H1 (cell line): Measurements from ENCODE around the gene BHMT. TPM values are rescaled to one million over a fixed set of nuclear protein-coding genes. Genes with fewer than 3 reads are reported as not detected.

Experiments
- CTCF ChIA-PET: fragments of 300-600 bp; sonication (Branson Sonifier 250); formaldehyde crosslinking; loops from one replicate; lab custom pipeline; 2021; ENCODE audit not compliant: partially characterized antibody; lab: Charles Lee
- POLR2A ChIA-PET: fragments of 300-600 bp; sonication (Branson Sonifier 250); formaldehyde crosslinking; loops from one replicate; lab custom pipeline; 2021; ENCODE audit warnings: inconsistent platforms; ENCODE audit not compliant: partially characterized antibody; lab: Charles Lee
- DNase-seq, 2 experiments: peaks; one replicate each; pipeline versions ENCODE4 v3.0.0 to v3.0.0-alpha.2; 2010 to 2022; ENCODE audit warnings: low spot score in 2 of 2, low read depth in 1 of 2, mixed read lengths in 1 of 2
- FAIRE-seq: peaks from 2 replicates; lab custom pipeline; 2011; peaks lifted over from hg19 to GRCh38; lab: Jason Lieb, UNC
- H2AFZ ChIP-seq: 2 replicates; pipeline ENCODE4 v1.8.1; 2012; ENCODE audit warnings: low read length, inconsistent platforms
- H2AK5ac ChIP-seq: 2 replicates; pipeline ENCODE4 v1.6.1; 2013; ENCODE audit warnings: low read depth, low read length
- H2BK120ac ChIP-seq: replicated peaks from 2 replicates; pipeline ENCODE3; 2013; ENCODE audit warnings: low read depth, low read length, inconsistent platforms
- H2BK12ac ChIP-seq: 2 replicates; pipeline ENCODE4 v1.6.1; 2013; ENCODE audit warnings: low read depth, low read length
- H2BK15ac ChIP-seq: 2 replicates; pipeline ENCODE4 v1.6.1; 2013; ENCODE audit warnings: low read length
- H2BK20ac ChIP-seq: 2 replicates; pipeline ENCODE4 v1.6.1; 2013; ENCODE audit warnings: low read length
- H2BK5ac ChIP-seq: 2 replicates; pipeline ENCODE4 v1.6.1; 2013; ENCODE audit warnings: low read depth, low read length
- H3K14ac ChIP-seq: 2 replicates; pipeline ENCODE4 v1.6.1; 2013; ENCODE audit warnings: inconsistent platforms; ENCODE audit not compliant: insufficient read length
- H3K18ac ChIP-seq: 2 replicates; pipeline ENCODE4 v1.6.1; 2013; ENCODE audit warnings: low read length; ENCODE audit errors: extremely low read depth
- H3K23ac ChIP-seq: 2 replicates; pipeline ENCODE4 v1.6.1; 2013; ENCODE audit warnings: inconsistent platforms; ENCODE audit not compliant: insufficient read length
- H3K23me2 ChIP-seq: 2 replicates; pipeline ENCODE4 v1.6.1; 2013; ENCODE audit warnings: low read depth, low read length
- H3K27ac ChIP-seq: 2 replicates; pipeline ENCODE4 v1.6.1; 2011; ENCODE audit warnings: low read depth, low read length, inconsistent platforms
- H3K27me3 ChIP-seq, 4 experiments: replicated peaks in 1 of 4; 1 replicate in 1 of 4; 2 replicates in 3 of 4; pipeline versions ENCODE4 v1.6.1 to v1.8.1; 2011 to 2013; ENCODE audit warnings: low read length in 3 of 4, mild to moderate bottlenecking in 3 of 4, inconsistent platforms in 2 of 4, mixed read lengths in 2 of 4, moderate library complexity in 1 of 4; ENCODE audit not compliant: control insufficient read depth in 3 of 4, insufficient read depth in 3 of 4; ENCODE audit errors: extremely low read depth in 1 of 4
- H3K36me3 ChIP-seq, 4 experiments: 2 replicates each; pipeline versions ENCODE4 v1.6.1 to v1.8.1; 2011 to 2013; ENCODE audit warnings: mild to moderate bottlenecking in 4 of 4, low read length in 3 of 4, moderate library complexity in 2 of 4, control low read depth in 1 of 4, inconsistent platforms in 1 of 4; ENCODE audit not compliant: insufficient read depth in 4 of 4, control insufficient read depth in 2 of 4
- H3K4ac ChIP-seq: replicated peaks from 2 replicates; pipeline ENCODE3; 2013; ENCODE audit warnings: low read length, low read depth, mixed read lengths, inconsistent platforms; ENCODE audit not compliant: insufficient read length
- H3K4me1 ChIP-seq, 4 experiments: replicated peaks in 1 of 4; 1 replicate in 1 of 4; 2 replicates in 3 of 4; pipeline versions ENCODE4 v1.6.1 to v1.8.1; 2011 to 2013; ENCODE audit warnings: low read length in 3 of 4, inconsistent platforms in 2 of 4, mixed read lengths in 1 of 4; ENCODE audit not compliant: insufficient read depth in 4 of 4, control insufficient read depth in 3 of 4
- H3K4me2 ChIP-seq, 2 experiments: 2 replicates each; pipeline versions ENCODE4 v1.6.1 to v1.8.1; 2011 to 2013; ENCODE audit warnings: low read depth in 2 of 2, low read length in 2 of 2, control low read depth in 1 of 2, inconsistent platforms in 1 of 2, mild to moderate bottlenecking in 1 of 2; ENCODE audit not compliant: insufficient read depth in 1 of 2
- H3K4me3 ChIP-seq, 4 experiments: fragments of 200-600, 300-600 bp in 1 of 4; sonication (generic), shearing (Covaris generic), sonication (Bioruptor Twin) in 1 of 4; 2 replicates each; pipeline versions ENCODE4 v1.5.1 to v1.8.1; 2011 to 2016; ENCODE audit warnings: low read length in 4 of 4, low read depth in 3 of 4, control low read depth in 2 of 4, inconsistent platforms in 2 of 4, mild to moderate bottlenecking in 2 of 4, mixed read lengths in 1 of 4, moderate library complexity in 1 of 4; ENCODE audit not compliant: insufficient read depth in 2 of 4; ENCODE audit errors: extremely low read depth in 1 of 4
- H3K56ac ChIP-seq: replicated peaks from 2 replicates; pipeline ENCODE3; 2013; ENCODE audit warnings: low read depth, mild to moderate bottlenecking, mixed read lengths, low read length, inconsistent platforms; ENCODE audit not compliant: insufficient read length
- H3K79me1 ChIP-seq: 2 replicates; pipeline ENCODE4 v1.6.1; 2013; ENCODE audit warnings: low read depth, low read length, control low read depth
- H3K79me2 ChIP-seq, 2 experiments: 2 replicates each; pipeline versions ENCODE4 v1.6.1 to v1.8.1; 2012 to 2013; ENCODE audit warnings: low read length in 2 of 2, mild to moderate bottlenecking in 2 of 2, inconsistent platforms in 1 of 2; ENCODE audit not compliant: insufficient read depth in 2 of 2, control insufficient read depth in 1 of 2
- H3K9ac ChIP-seq, 4 experiments: replicated peaks in 1 of 4; 1 replicate in 1 of 4; 2 replicates in 3 of 4; pipeline versions ENCODE4 v1.6.1 to v1.8.1; 2011 to 2013; ENCODE audit warnings: low read depth in 3 of 4, low read length in 3 of 4, control low read depth in 2 of 4, mild to moderate bottlenecking in 2 of 4, moderate library complexity in 2 of 4, inconsistent platforms in 1 of 4; ENCODE audit errors: extremely low read depth in 1 of 4
- H3K9me3 ChIP-seq, 2 experiments: 2 replicates each; pipeline versions ENCODE4 v1.6.1 to v1.8.1; 2012 to 2013; ENCODE audit warnings: mild to moderate bottlenecking in 2 of 2, moderate library complexity in 2 of 2, control low read depth in 1 of 2, inconsistent platforms in 1 of 2, low read depth in 1 of 2, low read length in 1 of 2, mixed read lengths in 1 of 2; ENCODE audit not compliant: insufficient read depth in 2 of 2
- H4K20me1 ChIP-seq, 2 experiments: replicated peaks in 1 of 2; 2 replicates each; pipeline versions ENCODE3 to v1.8.1; 2011 to 2013; ENCODE audit warnings: inconsistent platforms in 2 of 2, low read length in 2 of 2, mild to moderate bottlenecking in 1 of 2; ENCODE audit not compliant: insufficient read depth in 2 of 2, control insufficient read depth in 1 of 2
- H4K5ac ChIP-seq: 2 replicates; pipeline ENCODE4 v1.6.1; 2013; ENCODE audit warnings: low read length, low read depth, mixed read lengths, inconsistent platforms; ENCODE audit not compliant: insufficient read length
- H4K8ac ChIP-seq: 2 replicates; pipeline ENCODE4 v1.8.0; 2013; ENCODE audit warnings: mild to moderate bottlenecking, moderate library complexity, low read length, inconsistent platforms; ENCODE audit not compliant: insufficient read depth; ENCODE audit errors: extremely low read depth
- H4K91ac ChIP-seq: replicated peaks from 2 replicates; pipeline ENCODE3; 2013; ENCODE audit warnings: low read length, mixed read lengths, inconsistent platforms; ENCODE audit not compliant: insufficient read length
- CBX8 ChIP-seq: fragments of 300-800, 300-1000 bp; sonication (generic); IDR thresholded peaks from 2 replicates; pipeline ENCODE4 v1.7.1; 2016; ENCODE audit warnings: low read depth, low read length, borderline replicate concordance
- KDM4A ChIP-seq: IDR thresholded peaks from one replicate; pipeline ENCODE4 v1.7.1; 2012; ENCODE audit warnings: low read depth, mild to moderate bottlenecking, moderate library complexity, low read length, inconsistent platforms; ENCODE audit not compliant: severe bottlenecking
- POLR2A ChIP-seq, 2 experiments: IDR thresholded peaks; 1 replicate in 1 of 2; 2 replicates in 1 of 2; pipeline ENCODE4 v1.6.1; 2011; ENCODE audit warnings: low read depth in 2 of 2, low read length in 2 of 2, mild to moderate bottlenecking in 2 of 2; ENCODE audit errors: control extremely low read depth in 1 of 2
- POLR2AphosphoS5 ChIP-seq: IDR thresholded peaks from 2 replicates; pipeline ENCODE4 v1.6.1; 2011; ENCODE audit warnings: low read depth, low read length
- POU5F1 ChIP-seq: IDR thresholded peaks from 2 replicates; pipeline ENCODE4 v1.6.1; 2011; ENCODE audit warnings: low read depth, mild to moderate bottlenecking, low read length, moderate library complexity
- RBBP5 ChIP-seq: IDR thresholded peaks from 2 replicates; pipeline ENCODE4 v1.7.1; 2012; ENCODE audit warnings: low read depth, mild to moderate bottlenecking, inconsistent platforms, low read length, moderate library complexity, borderline replicate concordance
- SP2 ChIP-seq: IDR thresholded peaks from 2 replicates; pipeline ENCODE4 v1.6.1; 2012; ENCODE audit warnings: mild to moderate bottlenecking, low read length, inconsistent platforms
- WGBS, 2 experiments: shearing (Covaris generic) in 1 of 2; methylation state at CpG; one replicate each; pipeline versions ENCODE4 v1.1.6 to v1.1.7; 2013 to 2015; ENCODE audit warnings: low lambda C conversion rate in 2 of 2, mixed read lengths in 2 of 2, inconsistent platforms in 1 of 2, low coverage in 1 of 2, missing lambda C conversion rate in 1 of 2; ENCODE audit not compliant: insufficient replicate concordance in 2 of 2, insufficient coverage in 1 of 2, insufficient read length in 1 of 2; ENCODE audit errors: extremely low coverage in 1 of 2, missing lambda C conversion rate in 1 of 2; 5-methylcytosine and 5-hydroxymethylcytosine counted together
- polyA plus RNA-seq, 7 experiments: library from polyadenylated mRNA; depleted of rRNA in 3 of 7; stranded (reverse) in 5 of 7; unstranded in 2 of 7; fragments of >200 nt in 5 of 7; fragments of 200-250 nt in 2 of 7; gene quantifications; 1 replicate in 5 of 7; 2 replicates in 1 of 7; 4 replicates in 1 of 7; pipeline versions ENCODE4 v1.2.1 to v1.2.3, GENCODE V29; 2011 to 2013; ENCODE audit warnings: missing spikeins in 2 of 7, mixed read lengths in 2 of 7
- total RNA-seq: library from RNA; stranded (reverse); fragmentation: NEBNext Ultra II Directional; extraction: Animal tissue kit (Norgen Biotek cat#: 25700); gene quantifications from 2 replicates; pipeline ENCODE4 v1.2.1, GENCODE V29; 2021
- TF ChIP-seq, protein P1 (sequence below): IDR thresholded peaks from 2 replicates; pipeline ENCODE4 v1.6.1; 2012; ENCODE audit warnings: inconsistent platforms

Gene BHMT
- total and polyA plus RNA-seq, 2 of the 8 experiments (the other 6 are each of a cell fraction or from before 2014, with no cell fraction given): 0.54 to 1.6 TPM

DNA sequence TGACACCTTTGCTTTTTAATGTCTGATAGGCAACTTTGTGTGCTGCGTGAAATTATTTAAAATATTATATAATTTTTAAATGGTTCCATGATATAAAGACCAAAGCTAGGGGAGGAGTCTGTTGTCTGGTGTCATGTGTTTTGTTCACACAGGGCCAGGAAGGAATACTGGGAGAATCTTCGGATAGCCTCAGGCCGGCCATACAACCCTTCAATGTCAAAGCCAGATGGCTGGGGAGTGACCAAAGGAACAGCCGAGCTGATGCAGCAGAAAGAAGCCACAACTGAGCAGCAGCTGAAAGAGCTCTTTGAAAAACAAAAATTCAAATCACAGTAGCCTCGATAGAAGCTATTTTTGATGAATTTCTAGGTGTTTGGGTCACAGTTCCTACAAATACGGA is 19.2 kb downstream of the BHMT start:
- no peak for TF ChIP-seq KDM4A
- TF ChIP-seq POU5F1: no peak
- no peak for TF ChIP-seq CBX8
- TF ChIP-seq, protein P1, sequence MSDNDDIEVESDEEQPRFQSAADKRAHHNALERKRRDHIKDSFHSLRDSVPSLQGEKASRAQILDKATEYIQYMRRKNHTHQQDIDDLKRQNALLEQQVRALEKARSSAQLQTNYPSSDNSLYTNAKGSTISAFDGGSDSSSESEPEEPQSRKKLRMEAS: no peak
- TF ChIP-seq RBBP5: no peak
- no peak for TF ChIP-seq POLR2A (IDR thresholded peaks at IDR 0.05; ENCODE audit: control extremely low read depth in 1 of 2, low read depth in 2 of 2, low read length in 2 of 2)
- no peak for TF ChIP-seq SP2
- TF ChIP-seq POLR2AphosphoS5: no peak
- POLR2A ChIA-PET: no interaction called here
- H4K91ac ChIP-seq: no peak overlapping the region
- no peaks in the 10 kb centered on the region for H3K27me3 ChIP-seq
- H3K79me2 ChIP-seq: no peaks in the 10 kb centered on the region
- no peak overlapping the region for H4K8ac ChIP-seq
- no peak overlapping the region for H3K23ac ChIP-seq
- no peak overlapping the region for H3K4ac ChIP-seq
- H3K36me3 ChIP-seq: no peaks in the 10 kb centered on the region
- no peak for FAIRE-seq
- no peaks in the 10 kb centered on the region for H3K9me3 ChIP-seq
- no peak overlapping the region for H3K4me2 ChIP-seq
- 60% methylated on average over 6 of the region's 6 CpGs; no CpG with 5 or more reads in 1 of the 2 experiments for WGBS, 2 experiments
- peaks cover 0 to 7% (median 1%) of the 10 kb centered on the region in 4 experiments; a peak in 5 of 7 replicates for H3K4me1 ChIP-seq
- H2AK5ac ChIP-seq: no peak overlapping the region
- H2BK12ac ChIP-seq: no peak overlapping the region
- H2BK15ac ChIP-seq: no peak overlapping the region
- H2AFZ ChIP-seq: no peak overlapping the region
- H2BK120ac ChIP-seq: no peak overlapping the region
- no peaks in the 10 kb centered on the region for H3K79me1 ChIP-seq
- no peak overlapping the region for H3K56ac ChIP-seq
- CTCF ChIA-PET: interaction anchor here (0.9 to 6.6 kb wide), 5 partner anchors 12 to 107 kb away, joined by 4 to 243 read pairs (median 29); no protein-coding TSS in a partner anchor
- H3K27ac ChIP-seq: no peak overlapping the region
- no peaks in the 10 kb centered on the region; the same call in none of the 2 replicates for H3K23me2 ChIP-seq
- no peak overlapping the region for H3K4me3 ChIP-seq
- H2BK20ac ChIP-seq: no peak overlapping the region
- H3K18ac ChIP-seq: no peak overlapping the region
- no peak overlapping the region for H4K5ac ChIP-seq
- no peaks in the 10 kb centered on the region for H4K20me1 ChIP-seq
- H3K9ac ChIP-seq: no peak overlapping the region
- no peak overlapping the region for H3K14ac ChIP-seq
- no peak for DNase-seq
- H2BK5ac ChIP-seq: no peak overlapping the region
